ENCODE measurements around the gene HTR4. TPM values are rescaled to one million over a fixed set of nuclear protein-coding genes. Genes with fewer than 3 reads are reported as not detected.

Gene HTR4
- polyA plus RNA-seq, 2 of the 4 experiments (the other 2 are of a cell fraction), result not detected

- no peak for ATAC-seq
- H3K4me3 ChIP-seq, result no peak overlapping the region
- DNase-seq (ENCODE audit: low read depth in 1 of 2, low spot score in 1 of 2), result no peak
- no peak overlapping the region for H3K27ac ChIP-seq
- no peak overlapping the region for H3K4me2 ChIP-seq
- no peak for TF ChIP-seq MAZ (IDR thresholded peaks at IDR 0.05; ENCODE audit: borderline replicate concordance, low read depth, low read length)
- POLR2A ChIA-PET, result no interaction called here
- no peaks in the 10 kb centered on the region for H3K4me1 ChIP-seq
- 20% methylated on average over 1 of the region's 1 CpG for WGBS (ENCODE audit: missing lambda C conversion rate)
- no peaks in the 10 kb centered on the region for H3K9me3 ChIP-seq
- FAIRE-seq, result no peak
- CTCF ChIA-PET, result interaction anchor here (0.7 to 6.2 kb wide), 19 partner anchors 11 to 672 kb away, joined by 3 to 95 read pairs (median 4); partner anchors contain the start of gene FBXO38
Observed at GRCh38 chr5:148443241-148443640, 211.1 kb downstream of the HTR4 start.

DNA sequence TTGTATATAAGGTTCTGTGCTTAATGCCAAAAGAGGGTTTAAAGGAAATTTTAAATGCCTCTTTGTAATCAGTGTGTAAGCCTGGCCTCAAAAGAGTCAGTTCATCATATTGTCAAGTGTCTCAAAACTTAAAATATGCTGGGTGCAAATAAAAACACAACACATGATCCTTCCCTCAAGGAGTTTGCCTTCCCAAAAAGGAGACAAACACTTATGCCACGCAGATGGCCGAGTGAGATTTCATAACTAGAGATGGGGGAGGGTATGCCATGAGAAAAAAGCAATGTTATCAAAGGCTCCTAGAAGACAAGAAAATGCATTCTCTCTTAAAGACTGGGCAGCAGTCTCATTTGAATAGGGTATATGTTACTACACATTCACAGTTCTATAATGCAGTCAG lies 215.4 kb downstream of the HTR4 start:
- H3K4me2 ChIP-seq, result no peak overlapping the region
- WGBS (ENCODE audit: missing lambda C conversion rate), result 93% methylated on average over 2 of the region's 2 CpGs
- ChIA-PET CTCF (interaction anchor here (1.0 to 6.2 kb wide), 3 partner anchors 44 to 293 kb away, joined by 6 to 95 read pairs (median 7); no protein-coding TSS in a partner anchor), POLR2A (no interaction called here)
- DNase-seq (ENCODE audit: low read depth in 1 of 2, low spot score in 1 of 2) (no peak), ATAC-seq (no peak), FAIRE-seq (no peak)
- no peak overlapping the region for H3K4me3 ChIP-seq
- no peaks in the 10 kb centered on the region for H3K9me3 ChIP-seq
- no peaks in the 10 kb centered on the region for H3K4me1 ChIP-seq
- no peak overlapping the region for H3K27ac ChIP-seq
- TF ChIP-seq HDAC2 (IDR thresholded peaks at IDR 0.05) (no peak), RFX5 (IDR thresholded peaks at IDR 0.05) (no peak), CBX8 (IDR thresholded peaks at IDR 0.05) (no peak), POLR2A (IDR thresholded peaks at IDR 0.05; ENCODE audit: low read length) (no peak), ATOH8 (CRISPR knock-in tag; IDR thresholded peaks at IDR 0.05; ENCODE audit: low read depth) (no peak)
- TF ChIP-seq, protein P1, sequence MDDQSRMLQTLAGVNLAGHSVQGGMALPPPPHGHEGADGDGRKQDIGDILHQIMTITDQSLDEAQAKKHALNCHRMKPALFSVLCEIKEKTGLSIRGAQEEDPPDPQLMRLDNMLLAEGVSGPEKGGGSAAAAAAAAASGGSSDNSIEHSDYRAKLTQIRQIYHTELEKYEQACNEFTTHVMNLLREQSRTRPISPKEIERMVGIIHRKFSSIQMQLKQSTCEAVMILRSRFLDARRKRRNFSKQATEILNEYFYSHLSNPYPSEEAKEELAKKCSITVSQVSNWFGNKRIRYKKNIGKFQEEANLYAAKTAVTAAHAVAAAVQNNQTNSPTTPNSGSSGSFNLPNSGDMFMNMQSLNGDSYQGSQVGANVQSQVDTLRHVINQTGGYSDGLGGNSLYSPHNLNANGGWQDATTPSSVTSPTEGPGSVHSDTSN (IDR thresholded peaks at IDR 0.05), result no peak

GRCh38 chr5:148437249-148437648 lies 217.1 kb downstream of the HTR4 start:
- no peak for TF ChIP-seq PHF8 (IDR thresholded peaks at IDR 0.05; ENCODE audit: borderline replicate concordance, low read depth)
- no peak for TF ChIP-seq BHLHE40 (IDR thresholded peaks at IDR 0.05; ENCODE audit: low read depth, low read length)
- no peak for TF ChIP-seq NPAS2 (CRISPR knock-in tag; IDR thresholded peaks at IDR 0.05; ENCODE audit: borderline replicate concordance)
- no peak for TF ChIP-seq ZSCAN20 (CRISPR knock-in tag; IDR thresholded peaks at IDR 0.05)
- TF ChIP-seq HEYL (CRISPR knock-in tag; IDR thresholded peaks at IDR 0.05), result no peak
- no peak for TF ChIP-seq MAFK (IDR thresholded peaks at IDR 0.05; ENCODE audit: partially characterized antibody)
- TF ChIP-seq JUNB (IDR thresholded peaks at IDR 0.05), result no peak
- no peak for TF ChIP-seq SMC3 (IDR thresholded peaks at IDR 0.05)
- no peak for TF ChIP-seq JUN (IDR thresholded peaks at IDR 0.05)
- TF ChIP-seq NFE2L2 (conservative IDR thresholded peaks at IDR 0.05; ENCODE audit: low read length), result no peak
- no peak for TF ChIP-seq HOXA7 (CRISPR knock-in tag; IDR thresholded peaks at IDR 0.05)
- no peak for TF ChIP-seq HOXB5 (CRISPR knock-in tag; IDR thresholded peaks at IDR 0.05)
- no peak for TF ChIP-seq ATOH8 (CRISPR knock-in tag; IDR thresholded peaks at IDR 0.05; ENCODE audit: low read depth)
- TF ChIP-seq RNF2 (IDR thresholded peaks at IDR 0.05; ENCODE audit: borderline replicate concordance, low read depth), result no peak
- TF ChIP-seq POLR2A (IDR thresholded peaks at IDR 0.05; ENCODE audit: low read length), result no peak
- no peaks in the 10 kb centered on the region for H3K4me1 ChIP-seq
- no peak overlapping the region for H3K4me2 ChIP-seq
- no peak for DNase-seq (ENCODE audit: low read depth in 1 of 2, low spot score in 1 of 2)
- POLR2A ChIA-PET, result no interaction called here
- 90% methylated on average over 6 of the region's 6 CpGs for WGBS (ENCODE audit: missing lambda C conversion rate)
- no peak overlapping the region for H3K27ac ChIP-seq
- no peaks in the 10 kb centered on the region for H3K9me3 ChIP-seq
- FAIRE-seq, result no peak
- CTCF ChIA-PET, result interaction anchor here (0.7 to 2.3 kb wide), 4 partner anchors 9 to 694 kb away, joined by 3 to 7 read pairs (median 4); no protein-coding TSS in a partner anchor
- no peak overlapping the region for H3K4me3 ChIP-seq
- ATAC-seq, result no peak

GRCh38 chr5:148436029-148436428 lies 218.3 kb downstream of the HTR4 start:
- ChIA-PET POLR2A (no interaction called here), CTCF (no interaction called here)
- no peak for FAIRE-seq
- Histone ChIP-seq H3K9me3 (no peaks in the 10 kb centered on the region), H3K27ac (no peak overlapping the region), H3K4me1 (no peaks in the 10 kb centered on the region), H3K4me3 (no peak overlapping the region), H3K4me2 (no peak overlapping the region)
- TF ChIP-seq JUNB (IDR thresholded peaks at IDR 0.05) (no peak), POLR2A (IDR thresholded peaks at IDR 0.05; ENCODE audit: low read length) (no peak)
- no peak for ATAC-seq
- WGBS (ENCODE audit: missing lambda C conversion rate), result 96% methylated on average over 3 of the region's 3 CpGs
- DNase-seq (ENCODE audit: low read depth in 1 of 2, low spot score in 1 of 2), result no peak
